Endothelial cell of umbilical vein (primary cell): ENCODE measurements around the gene SLF1. TPM values are rescaled to one million over a fixed set of nuclear protein-coding genes. Genes with fewer than 3 reads are reported as not detected.

ENCODE experiments used
- BruUV-seq: library from RNA; stranded (reverse); fragments of 400-500 nt; replicated peaks from 2 replicates; lab custom pipeline; 2021; lab: Mats Ljungman, UMichigan
- CTCF ChIA-PET: fragments of 300-600, 350-600 bp; sonication (Branson Sonifier 250); formaldehyde crosslinking; loops from one replicate; lab custom pipeline; 2021; ENCODE audit warnings: antibody characterized with exemption, inconsistent platforms; lab: Charles Lee
- POLR2A ChIA-PET: fragments of 300-600, 350-600 bp; sonication (Branson Sonifier 250); formaldehyde crosslinking; loops from one replicate; lab custom pipeline; 2021; ENCODE audit warnings: antibody characterized with exemption, inconsistent platforms; lab: Charles Lee
- DNase-seq: peaks from one replicate; pipeline ENCODE4 v3.0.0-alpha.2; 2011; ENCODE audit warnings: low read depth, low spot score
- FAIRE-seq: peaks from 2 replicates; lab custom pipeline; 2011; peaks lifted over from hg19 to GRCh38; lab: Jason Lieb, UNC
- H2AFZ ChIP-seq: 2 replicates; pipeline ENCODE4 v1.6.0; 2012; ENCODE audit warnings: low read depth, low read length, control low read depth, inconsistent platforms
- H3K27ac ChIP-seq: 2 replicates; pipeline ENCODE4 v1.5.1; 2011; ENCODE audit warnings: low read depth, mild to moderate bottlenecking, control low read depth, low read length, moderate library complexity; ENCODE audit not compliant: insufficient read depth
- H3K27me3 ChIP-seq, 2 experiments: 2 replicates each; pipeline versions ENCODE4 v1.6.0 to v1.6.1; 2011; ENCODE audit warnings: low read length in 2 of 2, mixed read lengths in 1 of 2; ENCODE audit not compliant: control insufficient read depth in 2 of 2, insufficient read depth in 2 of 2
- H3K36me3 ChIP-seq, 2 experiments: 2 replicates in 1 of 2; 3 replicates in 1 of 2; pipeline ENCODE4 v1.5.1; 2011; ENCODE audit warnings: low read length in 2 of 2, mild to moderate bottlenecking in 1 of 2, moderate library complexity in 1 of 2; ENCODE audit not compliant: control insufficient read depth in 2 of 2, insufficient read depth in 2 of 2; ENCODE audit errors: extremely low read depth in 1 of 2
- H3K4me1 ChIP-seq: 3 replicates; pipeline ENCODE4 v1.5.1; 2011; ENCODE audit warnings: mild to moderate bottlenecking, low read length; ENCODE audit not compliant: control insufficient read depth, insufficient read depth; ENCODE audit errors: extremely low read depth
- H3K4me2 ChIP-seq: 2 replicates; pipeline ENCODE4 v1.6.1; 2011; ENCODE audit warnings: low read length, control low read depth, mixed read lengths; ENCODE audit not compliant: insufficient read depth
- H3K4me3 ChIP-seq, 3 experiments: fragments of 200-600 bp in 1 of 3; sonication (generic), shearing (Covaris generic) in 1 of 3; replicated peaks in 1 of 3; 2 replicates each; pipeline ENCODE4 v1.5.1; 2011 to 2016; ENCODE audit warnings: control low read depth in 3 of 3, low read length in 3 of 3, mild to moderate bottlenecking in 2 of 3, inconsistent platforms in 1 of 3, low read depth in 1 of 3, moderate library complexity in 1 of 3; ENCODE audit not compliant: insufficient read depth in 1 of 3
- H3K79me2 ChIP-seq: 2 replicates; pipeline ENCODE4 v1.6.0; 2012; ENCODE audit warnings: low read length, inconsistent platforms; ENCODE audit not compliant: control insufficient read depth, insufficient read depth
- H3K9ac ChIP-seq: replicated peaks from 2 replicates; pipeline ENCODE3; 2011; ENCODE audit warnings: low read length, control low read depth; ENCODE audit not compliant: insufficient read depth; ENCODE audit errors: extremely low read depth
- H3K9me1 ChIP-seq: replicated peaks from 3 replicates; pipeline ENCODE4 v1.6.0; 2011; ENCODE audit warnings: mild to moderate bottlenecking, low read length; ENCODE audit not compliant: control insufficient read depth, insufficient read depth; ENCODE audit errors: extremely low read depth
- H3K9me3 ChIP-seq: replicated peaks from 2 replicates; pipeline ENCODE4 v1.5.1; 2012; ENCODE audit warnings: low read length, inconsistent platforms; ENCODE audit not compliant: control insufficient read depth, insufficient read depth
- H4K20me1 ChIP-seq: replicated peaks from 2 replicates; pipeline ENCODE3; 2011; ENCODE audit warnings: mild to moderate bottlenecking, low read length; ENCODE audit not compliant: control insufficient read depth, insufficient read depth; ENCODE audit errors: extremely low read depth
- EZH2 ChIP-seq: IDR thresholded peaks from 2 replicates; pipeline ENCODE4 v1.6.1; 2012; ENCODE audit warnings: borderline replicate concordance, low read depth, mild to moderate bottlenecking, moderate library complexity, low read length, inconsistent platforms; ENCODE audit not compliant: severe bottlenecking
- FOS ChIP-seq: IDR thresholded peaks from 2 replicates; pipeline ENCODE4 v1.6.1; 2011; ENCODE audit warnings: mild to moderate bottlenecking, low read length, moderate library complexity, borderline replicate concordance; ENCODE audit not compliant: insufficient read depth
- GATA2 ChIP-seq: IDR thresholded peaks from 2 replicates; pipeline ENCODE4 v1.7.0; 2011; ENCODE audit warnings: low read depth, mild to moderate bottlenecking, moderate library complexity, mixed read lengths, low read length; ENCODE audit not compliant: insufficient read length, insufficient read depth
- JUN ChIP-seq: IDR thresholded peaks from 2 replicates; pipeline ENCODE4 v1.6.1; 2011; ENCODE audit warnings: borderline replicate concordance, low read depth; ENCODE audit not compliant: insufficient read length, insufficient read depth
- MAX ChIP-seq: IDR thresholded peaks from 2 replicates; pipeline ENCODE4 v1.6.1; 2011; ENCODE audit not compliant: insufficient read depth, insufficient read length
- MYC ChIP-seq: IDR thresholded peaks from one replicate; pipeline ENCODE4 v1.6.1; 2011; ENCODE audit warnings: mild to moderate bottlenecking, low read depth, low read length
- POLR2A ChIP-seq: IDR thresholded peaks from 2 replicates; pipeline ENCODE4 v1.6.1; 2012; ENCODE audit warnings: low read depth, mild to moderate bottlenecking, control low read depth, low read length
- POLR2AphosphoS5 ChIP-seq: IDR thresholded peaks from 2 replicates; pipeline ENCODE4 v1.6.1; 2012; ENCODE audit warnings: low read depth, mild to moderate bottlenecking, control low read depth, low read length, moderate library complexity; ENCODE audit not compliant: insufficient read depth
- dilution Hi-C: fragments of 300-500 bp; cut with MboI; formaldehyde crosslinking; loops from one replicate; pipeline ENCODE4 v1.15.0; 2019; ENCODE audit warnings: low sequenced_read_pairs; ENCODE audit not compliant: extremely low pct_ligation_motif_present
- intact Hi-C: fragments of 100-400 bp; cut with micrococcal nuclease; formaldehyde crosslinking; loops from one replicate; pipeline ENCODE4 v1.10.0; 2022
- polyA plus RNA-seq, 4 experiments: library from polyadenylated mRNA; depleted of rRNA in 3 of 4; stranded (reverse) in 3 of 4; unstranded in 1 of 4; fragments of >200 nt; gene quantifications; 2 replicates each; pipeline versions ENCODE4 v1.2.1 to v1.2.3, GENCODE V29; 2011 to 2012; ENCODE audit warnings: missing spikeins in 1 of 4
- total RNA-seq: library from RNA; stranded (reverse); gene quantifications from 2 replicates; pipeline ENCODE4 v1.2.3, GENCODE V29; 2021
- TF ChIP-seq, protein P1 (sequence below), 2 donors: IDR thresholded peaks; 1 replicate in 1 of 2; 2 replicates in 1 of 2; pipeline ENCODE4 v1.5.1; 2011; ENCODE audit warnings: low read length in 2 of 2, mild to moderate bottlenecking in 2 of 2, moderate library complexity in 2 of 2, control low read depth in 1 of 2, inconsistent platforms in 1 of 2, low read depth in 1 of 2; ENCODE audit not compliant: insufficient read depth in 1 of 2; ENCODE audit errors: extremely low read depth in 1 of 2

The SLF1 gene
- total and polyA plus RNA-seq, 2 donors (not counting 3 experiments of a cell fraction or from before 2014, with no cell fraction given): 1.4 to 8.5 TPM

GRCh38 chr5:94711785-94712184 is 93.3 kb downstream of the SLF1 start:
- Histone ChIP-seq H3K9me1 (no peaks in the 10 kb centered on the region), H3K27me3 (no peaks in the 10 kb centered on the region), H3K36me3 (peaks cover 2 to 13% of the 10 kb centered on the region in 2 experiments), H2AFZ (no peak overlapping the region), H3K4me1 (no peaks in the 10 kb centered on the region), H3K79me2 (no peaks in the 10 kb centered on the region), H3K9me3 (no peaks in the 10 kb centered on the region), H3K4me3 (no peak overlapping the region), H4K20me1 (no peaks in the 10 kb centered on the region), H3K9ac (no peak overlapping the region), H3K4me2 (no peak overlapping the region), H3K27ac (no peak overlapping the region)
- peak; percentile 19 for DNase-seq
- no TSS peak for BruUV-seq
- intact Hi-C loops: no loop called here
- no peak for FAIRE-seq
- ChIA-PET CTCF (no interaction called here), POLR2A (no interaction called here)
- dilution Hi-C loops: no loop called here
- TF ChIP-seq EZH2 (no peak), POLR2A (no peak), JUN (no peak), MAX (no peak), POLR2AphosphoS5 (no peak), GATA2 (no peak), FOS (no peak), MYC (no peak)
- TF ChIP-seq, protein P1, sequence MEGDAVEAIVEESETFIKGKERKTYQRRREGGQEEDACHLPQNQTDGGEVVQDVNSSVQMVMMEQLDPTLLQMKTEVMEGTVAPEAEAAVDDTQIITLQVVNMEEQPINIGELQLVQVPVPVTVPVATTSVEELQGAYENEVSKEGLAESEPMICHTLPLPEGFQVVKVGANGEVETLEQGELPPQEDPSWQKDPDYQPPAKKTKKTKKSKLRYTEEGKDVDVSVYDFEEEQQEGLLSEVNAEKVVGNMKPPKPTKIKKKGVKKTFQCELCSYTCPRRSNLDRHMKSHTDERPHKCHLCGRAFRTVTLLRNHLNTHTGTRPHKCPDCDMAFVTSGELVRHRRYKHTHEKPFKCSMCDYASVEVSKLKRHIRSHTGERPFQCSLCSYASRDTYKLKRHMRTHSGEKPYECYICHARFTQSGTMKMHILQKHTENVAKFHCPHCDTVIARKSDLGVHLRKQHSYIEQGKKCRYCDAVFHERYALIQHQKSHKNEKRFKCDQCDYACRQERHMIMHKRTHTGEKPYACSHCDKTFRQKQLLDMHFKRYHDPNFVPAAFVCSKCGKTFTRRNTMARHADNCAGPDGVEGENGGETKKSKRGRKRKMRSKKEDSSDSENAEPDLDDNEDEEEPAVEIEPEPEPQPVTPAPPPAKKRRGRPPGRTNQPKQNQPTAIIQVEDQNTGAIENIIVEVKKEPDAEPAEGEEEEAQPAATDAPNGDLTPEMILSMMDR (IDR thresholded peaks at IDR 0.05; ENCODE audit: extremely low read depth in 1 of 2, insufficient read depth in 1 of 2, low read depth in 1 of 2, low read length in 2 of 2): no peak
